Spleen (tissue), 11 donors: ENCODE results near the gene ARFGAP1. TPM values are rescaled to one million over a fixed set of nuclear protein-coding genes. Genes with fewer than 3 reads are reported as not detected.

ENCODE experiments used
- DNase-seq: peaks from one replicate; pipeline ENCODE4 v3.0.0-alpha.2; 2020
- H3K27ac ChIP-seq, 8 donors: fragments of 200-600 bp; sonication (generic) in 7 of 8; 1 replicate in 4 of 8; 2 replicates in 4 of 8; pipeline versions ENCODE4 v1.5.0 to v1.8.0; 2016 to 2021; ENCODE audit warnings: inconsistent platforms in 4 of 8, mild to moderate bottlenecking in 4 of 8, moderate library complexity in 1 of 8
- H3K27me3 ChIP-seq, 7 donors: fragments of 200-600 bp; sonication (generic) in 6 of 7; replicated peaks in 1 of 7; 1 replicate in 4 of 7; 2 replicates in 3 of 7; pipeline versions ENCODE4 v1.5.0 to v1.8.0; 2016 to 2021; ENCODE audit warnings: inconsistent platforms in 3 of 7, mild to moderate bottlenecking in 1 of 7
- H3K36me3 ChIP-seq, 6 donors: fragments of 200-600 bp; sonication (generic) in 5 of 6; 1 replicate in 4 of 6; 2 replicates in 2 of 6; pipeline versions ENCODE4 v1.5.0 to v1.8.0; 2016 to 2021; ENCODE audit warnings: inconsistent platforms in 2 of 6
- H3K4me1 ChIP-seq, 6 donors: fragments of 200-600 bp; sonication (generic) in 5 of 6; 1 replicate in 3 of 6; 2 replicates in 3 of 6; pipeline versions ENCODE4 v1.5.0 to v1.8.0; 2016 to 2021; ENCODE audit warnings: inconsistent platforms in 3 of 6
- H3K4me3 ChIP-seq, 8 donors: fragments of 200-600 bp; sonication (generic) in 7 of 8; 1 replicate in 4 of 8; 2 replicates in 4 of 8; pipeline versions ENCODE4 v1.5.0 to v1.8.0; 2016 to 2021; ENCODE audit warnings: inconsistent platforms in 4 of 8, mild to moderate bottlenecking in 4 of 8, moderate library complexity in 2 of 8
- H3K9me3 ChIP-seq, 8 donors: fragments of 200-600 bp; sonication (generic) in 7 of 8; 1 replicate in 4 of 8; 2 replicates in 4 of 8; pipeline versions ENCODE4 v1.5.0 to v1.8.0; 2016 to 2021; ENCODE audit warnings: inconsistent platforms in 4 of 8
- POLR2A ChIP-seq, 3 donors: fragments of 450-650 bp; IDR thresholded peaks; one replicate each; pipeline ENCODE4 v1.5.1; 2017; ENCODE audit warnings: antibody characterized with exemption in 3 of 3, mild to moderate bottlenecking in 1 of 3
- POLR2AphosphoS5 ChIP-seq, 3 donors: sonication (generic); formaldehyde crosslinking; IDR thresholded peaks; one replicate each; pipeline ENCODE4 v1.5.1; 2017; ENCODE audit warnings: antibody characterized with exemption in 3 of 3
- WGBS, 5 donors: extraction: QIAGEN DNeasy Blood & Tissue Kit in 3 of 5; methylation state at CpG; one replicate each; pipeline versions ENCODE4 v1.1.5 to v1.1.7; 2013 to 2018; 5-methylcytosine and 5-hydroxymethylcytosine counted together
- intact Hi-C: fragments of 100-400 bp; cut with DNase I; formaldehyde crosslinking; loops from one replicate; pipeline ENCODE4 v1.15.0; 2023; ENCODE audit warnings: low total_unique reads
- polyA plus RNA-seq, 3 donors: library from polyadenylated mRNA; stranded (reverse); fragments of 200-250 nt; gene quantifications; one replicate each; pipeline ENCODE4 v1.2.1, GENCODE V29; 2013
- total RNA-seq, 7 donors: library from RNA; depleted of rRNA in 3 of 7; stranded (reverse); fragments of >200 nt in 3 of 7; fragmentation: NEBNext Ultra II Directional in 4 of 7; extraction: Animal tissue kit (Norgen Biotek cat#: 25700) in 4 of 7; gene quantifications; one replicate each; pipeline versions ENCODE4 v1.1.0 to v1.2.1, GENCODE V29; 2016 to 2021
- TF ChIP-seq, protein P1 (sequence below), 11 experiments: fragments of 200-600 bp in 7 of 11; fragments of 450-650 bp in 4 of 11; sonication (generic) in 4 of 11; IDR thresholded peaks in 8 of 11; conservative IDR thresholded peaks in 3 of 11; 1 replicate in 7 of 11; 2 replicates in 4 of 11; pipeline versions ENCODE4 v1.4.0 to v1.8.0; 2016 to 2021; ENCODE audit warnings: antibody characterized with exemption in 11 of 11, inconsistent platforms in 4 of 11, mild to moderate bottlenecking in 1 of 11
- donor health status: healthy with polysubstance abuse.
- donor health status: DM: no; HTN: no; CAD: no; lungs with moderate emphysema.
- donor health status: DM: no; HTN: no; CAD: no.
- donor health status: Bipolar disorder and iron deficiency.
- donor health status: healthy.
- donor health status: DM: no; HTN: no; CAD: no.
- donor health status: DM: yes; HTN: yes; CAD: no.

Gene ARFGAP1
- total and polyA plus RNA-seq, 10 donors = 44.4 to 165 (median 96.1) TPM

GRCh38 chr20:63287697-63288580 lies 15.3 kb downstream of the ARFGAP1 start:
- Histone ChIP-seq H3K27ac (no peak overlapping the region), H3K4me1 (peaks cover 0 to 40% (median 10%) of the 10 kb centered on the region in 6 donors), H3K27me3 (peaks cover 0 to 8% (median 0%) of the 10 kb centered on the region in 7 donors), H3K4me3 (no peak overlapping the region), H3K9me3 (no peaks in the 10 kb centered on the region), H3K36me3 (peaks cover 0 to 68% (median 58%) of the 10 kb centered on the region in 6 donors)
- peak; percentile 8 to 70 (median 31) for TF ChIP-seq POLR2AphosphoS5 (IDR thresholded peaks at IDR 0.05)
- no peak for TF ChIP-seq POLR2A (IDR thresholded peaks at IDR 0.05)
- TF ChIP-seq, protein P1, sequence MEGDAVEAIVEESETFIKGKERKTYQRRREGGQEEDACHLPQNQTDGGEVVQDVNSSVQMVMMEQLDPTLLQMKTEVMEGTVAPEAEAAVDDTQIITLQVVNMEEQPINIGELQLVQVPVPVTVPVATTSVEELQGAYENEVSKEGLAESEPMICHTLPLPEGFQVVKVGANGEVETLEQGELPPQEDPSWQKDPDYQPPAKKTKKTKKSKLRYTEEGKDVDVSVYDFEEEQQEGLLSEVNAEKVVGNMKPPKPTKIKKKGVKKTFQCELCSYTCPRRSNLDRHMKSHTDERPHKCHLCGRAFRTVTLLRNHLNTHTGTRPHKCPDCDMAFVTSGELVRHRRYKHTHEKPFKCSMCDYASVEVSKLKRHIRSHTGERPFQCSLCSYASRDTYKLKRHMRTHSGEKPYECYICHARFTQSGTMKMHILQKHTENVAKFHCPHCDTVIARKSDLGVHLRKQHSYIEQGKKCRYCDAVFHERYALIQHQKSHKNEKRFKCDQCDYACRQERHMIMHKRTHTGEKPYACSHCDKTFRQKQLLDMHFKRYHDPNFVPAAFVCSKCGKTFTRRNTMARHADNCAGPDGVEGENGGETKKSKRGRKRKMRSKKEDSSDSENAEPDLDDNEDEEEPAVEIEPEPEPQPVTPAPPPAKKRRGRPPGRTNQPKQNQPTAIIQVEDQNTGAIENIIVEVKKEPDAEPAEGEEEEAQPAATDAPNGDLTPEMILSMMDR (IDR thresholded peaks at IDR 0.05 in 8 of 11, conservative IDR thresholded peaks at IDR 0.05 in 3 of 11) = no peak
- DNase-seq = no peak
- intact Hi-C loops = no loop called here
- 90 to 96% (median 93%) methylated on average over 55 of the region's 55 CpGs for WGBS, 5 donors

- Histone ChIP-seq H3K4me1 (peaks cover 0 to 40% (median 10%) of the 10 kb centered on the region in 6 donors), H3K9me3 (no peaks in the 10 kb centered on the region), H3K36me3 (peaks cover 0 to 61% (median 50%) of the 10 kb centered on the region in 6 donors), H3K27me3 (peaks cover 0 to 15% (median 0%) of the 10 kb centered on the region in 7 donors), H3K4me3 (no peak overlapping the region), H3K27ac (no peak overlapping the region)
- TF ChIP-seq POLR2AphosphoS5 (IDR thresholded peaks at IDR 0.05) (peak in 1 of 3 donors; percentile 55), POLR2A (IDR thresholded peaks at IDR 0.05) (no peak)
- TF ChIP-seq, protein P1 (IDR thresholded peaks at IDR 0.05 in 8 of 11, conservative IDR thresholded peaks at IDR 0.05 in 3 of 11) = no peak
- WGBS, 5 donors = 90 to 94% (median 91%) methylated on average over 23 to 28 of the region's 28 CpGs
- intact Hi-C loops = no loop called here
- DNase-seq = no peak
These were observed 16.1 kb downstream of the ARFGAP1 start for GRCh38 chr20:63288581-63289251.

DNA sequence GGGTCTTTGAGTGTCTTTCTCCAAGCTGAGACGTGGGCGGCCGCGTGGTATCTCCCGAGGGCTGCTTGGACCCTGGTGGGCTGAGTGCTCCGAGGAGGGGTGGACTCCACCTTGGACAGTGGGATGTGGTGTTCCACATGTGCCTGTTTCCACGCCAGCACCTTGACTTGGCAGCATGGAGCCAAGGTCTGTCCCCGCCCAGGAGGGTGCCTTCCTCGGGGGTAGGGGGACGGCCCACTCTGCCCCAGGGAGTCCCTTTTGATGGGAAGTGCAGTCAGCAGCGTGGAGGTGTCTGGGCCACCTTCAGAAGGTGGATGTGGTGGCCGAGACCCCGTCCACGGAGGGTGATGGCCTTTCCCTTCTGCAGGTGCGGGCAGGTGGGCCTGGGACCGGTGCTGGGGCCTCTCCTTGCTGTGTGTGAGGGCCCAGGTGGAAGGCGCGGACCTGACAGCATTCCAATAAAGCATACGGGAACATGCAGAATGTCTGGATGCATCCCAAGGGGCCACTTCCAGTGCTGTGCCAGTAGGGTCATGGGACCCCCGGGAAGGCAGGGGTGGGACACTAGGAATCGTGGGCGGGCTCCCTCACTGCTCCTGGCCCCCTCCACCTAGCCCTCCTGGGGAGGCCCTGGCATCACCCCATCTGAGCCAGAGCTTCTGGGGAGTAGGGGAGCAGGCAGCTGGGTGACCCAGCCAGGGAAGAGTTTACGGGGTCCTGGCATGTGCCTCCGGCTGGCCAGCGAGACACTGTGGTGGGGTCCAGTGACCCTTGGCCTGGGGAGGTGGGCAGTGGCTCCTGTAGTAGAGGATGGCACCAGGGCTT lies 16.9 kb downstream of the ARFGAP1 start:
- H3K27ac ChIP-seq = no peak overlapping the region
- 89 to 95% (median 92%) methylated on average over 14 to 25 of the region's 25 CpGs for WGBS, 5 donors
- H3K36me3 ChIP-seq = peaks cover 0 to 53% (median 43%) of the 10 kb centered on the region in 6 donors
- H3K27me3 ChIP-seq = peaks cover 0 to 22% (median 5%) of the 10 kb centered on the region in 7 donors
- intact Hi-C loops = no loop called here
- no peak overlapping the region for H3K4me3 ChIP-seq
- TF ChIP-seq, protein P1 (IDR thresholded peaks at IDR 0.05 in 8 of 11, conservative IDR thresholded peaks at IDR 0.05 in 3 of 11) = no peak
- peak in 1 of 3 donors; percentile 34 for TF ChIP-seq POLR2AphosphoS5 (IDR thresholded peaks at IDR 0.05)
- no peak for DNase-seq
- H3K9me3 ChIP-seq = no peaks in the 10 kb centered on the region
- H3K4me1 ChIP-seq = peaks cover 0 to 33% (median 10%) of the 10 kb centered on the region in 6 donors
